GM12878 (cell line): ENCODE data around the gene LZTFL1. TPM values are rescaled to one million over a fixed set of nuclear protein-coding genes. Genes with fewer than 3 reads are reported as not detected.

Source experiments
- JUND ChIP-seq: IDR thresholded peaks from 2 replicates; pipeline ENCODE4 v1.6.1; 2012; ENCODE audit warnings: low read depth, mild to moderate bottlenecking, low read length, improper control_type of control experiment, moderate library complexity
- PRDM15 ChIP-seq: fragments of 450-650 bp; formaldehyde crosslinking; IDR thresholded peaks from 2 replicates; pipeline ENCODE4 v1.4.0; 2020; ENCODE audit warnings: mild to moderate bottlenecking, moderate library complexity
- ZNF687 ChIP-seq: fragments of 450-650 bp; IDR thresholded peaks from 2 replicates; pipeline ENCODE4 v1.6.1; 2017; ENCODE audit warnings: mild to moderate bottlenecking, moderate library complexity
- ZSCAN29 ChIP-seq: fragments of 450-650 bp; IDR thresholded peaks from 2 replicates; pipeline ENCODE4 v1.6.1; 2017; ENCODE audit warnings: mild to moderate bottlenecking, moderate library complexity
- ZZZ3 ChIP-seq: IDR thresholded peaks from 2 replicates; pipeline ENCODE4 v1.6.1; 2011; ENCODE audit warnings: low read depth; ENCODE audit not compliant: control insufficient read depth, insufficient read length
- polyA plus RNA-seq, 11 experiments: library from polyadenylated mRNA; depleted of rRNA in 4 of 11; unstranded in 6 of 11; stranded (reverse) in 5 of 11; fragments of >200 nt; fragmentation: Nextera tagmentation in 4 of 11; fragmentation: Illumina TruSeq in 1 of 11; extraction: Ambion mirVana in 4 of 11; extraction: Trizol in 1 of 11; gene quantifications; 1 replicate in 1 of 11; 2 replicates in 10 of 11; pipeline versions ENCODE4 v1.2.1 to v1.2.3, GENCODE V29; 2011 to 2016; ENCODE audit warnings: inconsistent platforms in 2 of 11, missing spikeins in 2 of 11, low read depth in 1 of 11
- total RNA-seq, 4 experiments: library from RNA; depleted of rRNA in 3 of 4; stranded (reverse); fragments of >200 nt in 3 of 4; fragmentation: Illumina TruSeq in 1 of 4; extraction: Trizol in 1 of 4; gene quantifications; 2 replicates each; pipeline versions ENCODE4 v1.2.1 to v1.2.3, GENCODE V29; 2013 to 2021

The LZTFL1 gene
- total and polyA plus RNA-seq, 10 of the 15 experiments (the other 5 are each of a cell fraction or from before 2014, with no cell fraction given), result 9.8 to 74.1 (median 11.9) TPM

GRCh38 chr3:45864760-45865519, 23.0 kb upstream of the LZTFL1 start (continued):
- peak; percentile 78 for TF ChIP-seq ZNF687
- TF ChIP-seq PRDM15 (CRISPR knock-in tag), result no peak
- no peak for TF ChIP-seq ZZZ3
- TF ChIP-seq ZSCAN29, result peak; percentile 81; the same call in 1 of the 2 replicates
- TF ChIP-seq JUND, result peak; percentile 97
- TF ChIP-seq, all 136 proteins: peak for 70
